ENCODE data around the gene CACNG3.
A peak's percentile ranks its signal among the peaks of the same experiment; 100 is the strongest.
"Not testable (repeated sequence)": the region's sequence is repeated elsewhere in the genome, so short reads cannot be mapped to it uniquely, and the experiment has no call there.

The CACNG3 gene

GRCh38 chr16:24238846-24239245, 17.3 kb upstream of the CACNG3 start:
- not testable (repeated sequence) for H2AFZ ChIP-seq (ENCODE audit: low read depth, low read length); H3K9me3 ChIP-seq (ENCODE audit: control insufficient read depth, low read length); H3K4me3 ChIP-seq (ENCODE audit: insufficient read depth in 1 of 2, low read depth in 1 of 2, low read length in 2 of 2); H3K9ac ChIP-seq (ENCODE audit: low read length); H3K14ac ChIP-seq (ENCODE audit: low read length in 2 of 2); H4K8ac ChIP-seq (ENCODE audit: low read length); H3K27me3 ChIP-seq (ENCODE audit: control insufficient read depth in 1 of 2, insufficient read depth in 1 of 2, low read length in 2 of 2); H4K91ac ChIP-seq (ENCODE audit: low read length); H3K36me3 ChIP-seq (ENCODE audit: control insufficient read depth in 1 of 2, insufficient read depth in 2 of 2, low read depth in 1 of 2, low read length in 2 of 2); H3K4me1 ChIP-seq (ENCODE audit: control insufficient read depth, insufficient read depth, low read depth, low read length); H3K18ac ChIP-seq (ENCODE audit: low read depth in 1 of 2, low read length in 2 of 2); H3K79me1 ChIP-seq (replicated peaks; ENCODE audit: low read length, poor library complexity, severe bottlenecking); H3K4me2 ChIP-seq (ENCODE audit: low read length, poor library complexity, severe bottlenecking); H2AK5ac ChIP-seq (ENCODE audit: low read length, severe bottlenecking); H3K4ac ChIP-seq (ENCODE audit: low read depth in 1 of 2, low read length in 2 of 2); H2BK15ac ChIP-seq (ENCODE audit: low read depth, poor library complexity, severe bottlenecking); H3K27ac ChIP-seq (ENCODE audit: low read length, poor library complexity, severe bottlenecking); H2BK120ac ChIP-seq (ENCODE audit: low read depth, low read length); H2BK12ac ChIP-seq (ENCODE audit: low read length in 2 of 2); H2BK5ac ChIP-seq (ENCODE audit: low read depth, low read length, poor library complexity, severe bottlenecking); DNase-seq; H3K23ac ChIP-seq (ENCODE audit: low read length in 2 of 2)
- WGBS = 19% methylated on average over 2 of the region's 2 CpGs

- Histone ChIP-seq H3K4me3 (ENCODE audit: insufficient read depth in 1 of 2, low read depth in 1 of 2, low read length in 2 of 2) (no peak overlapping the region), H3K14ac (ENCODE audit: low read length in 2 of 2) (no peak overlapping the region), H3K27ac (ENCODE audit: low read length, poor library complexity, severe bottlenecking) (no peak overlapping the region), H3K4me2 (ENCODE audit: low read length, poor library complexity, severe bottlenecking) (no peak overlapping the region), H2BK5ac (ENCODE audit: low read depth, low read length, poor library complexity, severe bottlenecking) (no peak overlapping the region), H3K79me1 (replicated peaks; ENCODE audit: low read length, poor library complexity, severe bottlenecking) (no peaks in the 10 kb centered on the region), H3K18ac (ENCODE audit: low read depth in 1 of 2, low read length in 2 of 2) (no peak overlapping the region), H2AFZ (ENCODE audit: low read depth, low read length) (no peak overlapping the region), H3K36me3 (ENCODE audit: control insufficient read depth in 1 of 2, insufficient read depth in 2 of 2, low read depth in 1 of 2, low read length in 2 of 2) (no peaks in the 10 kb centered on the region), H3K9ac (ENCODE audit: low read length) (no peak overlapping the region), H4K91ac (ENCODE audit: low read length) (no peak overlapping the region), H3K23ac (ENCODE audit: low read length in 2 of 2) (no peak overlapping the region), H3K9me3 (ENCODE audit: control insufficient read depth, low read length) (no peaks in the 10 kb centered on the region), H2BK120ac (ENCODE audit: low read depth, low read length) (no peak overlapping the region), H2AK5ac (ENCODE audit: low read length, severe bottlenecking) (no peak overlapping the region), H3K27me3 (ENCODE audit: control insufficient read depth in 1 of 2, insufficient read depth in 1 of 2, low read length in 2 of 2) (no peaks in the 10 kb centered on the region), H4K8ac (ENCODE audit: low read length) (no peak overlapping the region), H3K4ac (ENCODE audit: low read depth in 1 of 2, low read length in 2 of 2) (no peak overlapping the region), H2BK15ac (ENCODE audit: low read depth, poor library complexity, severe bottlenecking) (no peak overlapping the region), H2BK12ac (ENCODE audit: low read length in 2 of 2) (no peak overlapping the region), H3K4me1 (ENCODE audit: control insufficient read depth, insufficient read depth, low read depth, low read length) (no peaks in the 10 kb centered on the region)
- 80% methylated on average over 4 of the region's 4 CpGs for WGBS
- no peak for DNase-seq
These were observed 9.1 kb upstream of the CACNG3 start for GRCh38 chr16:24246911-24247607.

GRCh38 chr16:24253192-24253591, 2.9 kb upstream of the CACNG3 start:
- no peak overlapping the region for H2AK5ac ChIP-seq (ENCODE audit: low read length, severe bottlenecking)
- H3K4ac ChIP-seq (ENCODE audit: low read depth in 1 of 2, low read length in 2 of 2) = no peak overlapping the region
- no peak overlapping the region for H2BK120ac ChIP-seq (ENCODE audit: low read depth, low read length)
- no peak overlapping the region for H2AFZ ChIP-seq (ENCODE audit: low read depth, low read length)
- 7% methylated on average over 7 of the region's 7 CpGs for WGBS
- H3K27me3 ChIP-seq (ENCODE audit: control insufficient read depth in 1 of 2, insufficient read depth in 1 of 2, low read length in 2 of 2) = peaks cover 0 to 10% of the 10 kb centered on the region in 2 experiments
- H3K18ac ChIP-seq (ENCODE audit: low read depth in 1 of 2, low read length in 2 of 2) = no peak overlapping the region
- no peak overlapping the region for H2BK12ac ChIP-seq (ENCODE audit: low read length in 2 of 2)
- H2BK5ac ChIP-seq (ENCODE audit: low read depth, low read length, poor library complexity, severe bottlenecking) = no peak overlapping the region
- H3K9ac ChIP-seq (ENCODE audit: low read length) = no peak overlapping the region
- H3K4me2 ChIP-seq (ENCODE audit: low read length, poor library complexity, severe bottlenecking) = no peak overlapping the region
- H3K14ac ChIP-seq (ENCODE audit: low read length in 2 of 2) = no peak overlapping the region
- H3K23ac ChIP-seq (ENCODE audit: low read length in 2 of 2) = no peak overlapping the region
- H3K27ac ChIP-seq (ENCODE audit: low read length, poor library complexity, severe bottlenecking) = no peak overlapping the region
- no peaks in the 10 kb centered on the region for H3K36me3 ChIP-seq (ENCODE audit: control insufficient read depth in 1 of 2, insufficient read depth in 2 of 2, low read depth in 1 of 2, low read length in 2 of 2)
- H3K79me1 ChIP-seq (replicated peaks; ENCODE audit: low read length, poor library complexity, severe bottlenecking) = no peaks in the 10 kb centered on the region
- no peak overlapping the region for H4K8ac ChIP-seq (ENCODE audit: low read length)
- DNase-seq = peak; percentile 8
- no peak overlapping the region for H4K91ac ChIP-seq (ENCODE audit: low read length)
- no peak overlapping the region for H2BK15ac ChIP-seq (ENCODE audit: low read depth, poor library complexity, severe bottlenecking)
- H3K4me3 ChIP-seq (ENCODE audit: insufficient read depth in 1 of 2, low read depth in 1 of 2, low read length in 2 of 2) = no peak overlapping the region
- H3K9me3 ChIP-seq (ENCODE audit: control insufficient read depth, low read length) = no peaks in the 10 kb centered on the region
- H3K4me1 ChIP-seq (ENCODE audit: control insufficient read depth, insufficient read depth, low read depth, low read length) = no peaks in the 10 kb centered on the region

- no peak overlapping the region for H3K4ac ChIP-seq (ENCODE audit: low read depth in 1 of 2, low read length in 2 of 2)
- H3K27ac ChIP-seq (ENCODE audit: low read length, poor library complexity, severe bottlenecking) = no peak overlapping the region
- H3K4me2 ChIP-seq (ENCODE audit: low read length, poor library complexity, severe bottlenecking) = no peak overlapping the region
- DNase-seq = no peak
- H3K4me3 ChIP-seq (ENCODE audit: insufficient read depth in 1 of 2, low read depth in 1 of 2, low read length in 2 of 2) = no peak overlapping the region
- no peak overlapping the region for H2BK12ac ChIP-seq (ENCODE audit: low read length in 2 of 2)
- no peak overlapping the region for H3K23ac ChIP-seq (ENCODE audit: low read length in 2 of 2)
- no peak overlapping the region for H3K14ac ChIP-seq (ENCODE audit: low read length in 2 of 2)
- H3K36me3 ChIP-seq (ENCODE audit: control insufficient read depth in 1 of 2, insufficient read depth in 2 of 2, low read depth in 1 of 2, low read length in 2 of 2) = no peaks in the 10 kb centered on the region
- H3K9ac ChIP-seq (ENCODE audit: low read length) = no peak overlapping the region
- no peak overlapping the region for H3K18ac ChIP-seq (ENCODE audit: low read depth in 1 of 2, low read length in 2 of 2)
- no peak overlapping the region for H2AK5ac ChIP-seq (ENCODE audit: low read length, severe bottlenecking)
- peaks cover 0 to 10% of the 10 kb centered on the region in 2 experiments for H3K27me3 ChIP-seq (ENCODE audit: control insufficient read depth in 1 of 2, insufficient read depth in 1 of 2, low read length in 2 of 2)
- H3K9me3 ChIP-seq (ENCODE audit: control insufficient read depth, low read length) = no peaks in the 10 kb centered on the region
- WGBS = 51% methylated on average over 5 of the region's 5 CpGs
- no peak overlapping the region for H2AFZ ChIP-seq (ENCODE audit: low read depth, low read length)
- no peak overlapping the region for H2BK120ac ChIP-seq (ENCODE audit: low read depth, low read length)
- H4K91ac ChIP-seq (ENCODE audit: low read length) = no peak overlapping the region
- H2BK5ac ChIP-seq (ENCODE audit: low read depth, low read length, poor library complexity, severe bottlenecking) = no peak overlapping the region
- H4K8ac ChIP-seq (ENCODE audit: low read length) = no peak overlapping the region
- H3K79me1 ChIP-seq (replicated peaks; ENCODE audit: low read length, poor library complexity, severe bottlenecking) = no peaks in the 10 kb centered on the region
- no peaks in the 10 kb centered on the region for H3K4me1 ChIP-seq (ENCODE audit: control insufficient read depth, insufficient read depth, low read depth, low read length)
- no peak overlapping the region for H2BK15ac ChIP-seq (ENCODE audit: low read depth, poor library complexity, severe bottlenecking)
These were observed 1.8 kb downstream of the CACNG3 start for GRCh38 chr16:24257958-24258357.
